Neural cell (in vitro differentiated cells): Measurements from ENCODE around the gene FOXL2. TPM values are rescaled to one million over a fixed set of nuclear protein-coding genes. Genes with fewer than 3 reads are reported as not detected.

Source experiments
- H2AFZ ChIP-seq: fragments of 200-600, 300-800 bp; sonication (generic), shearing (Covaris generic); 2 replicates; pipeline ENCODE4 v1.6.0; 2014; ENCODE audit warnings: low read depth, mild to moderate bottlenecking, antibody characterized with exemption, low read length, moderate library complexity
- H3F3A ChIP-seq: fragments of 200-600 bp; shearing (Covaris generic); 2 replicates; pipeline ENCODE4 v1.6.1; 2016; ENCODE audit warnings: mild to moderate bottlenecking, moderate library complexity, mixed read lengths, antibody characterized with exemption, low read length; ENCODE audit not compliant: insufficient read depth, poor library complexity, severe bottlenecking
- H3K27ac ChIP-seq: fragments of 200-600, 300-800 bp; sonication (generic), shearing (Covaris generic); 2 replicates; pipeline ENCODE4 v1.5.1; 2014; ENCODE audit warnings: mild to moderate bottlenecking, low read length, moderate library complexity
- H3K27me3 ChIP-seq: fragments of 300-800, 200-600 bp; sonication (generic), shearing (Covaris generic); 2 replicates; pipeline ENCODE4 v1.6.0; 2014; ENCODE audit warnings: mild to moderate bottlenecking, low read depth, low read length, moderate library complexity; ENCODE audit not compliant: insufficient read depth
- H3K36me3 ChIP-seq: fragments of 300-800, 200-600 bp; sonication (generic), shearing (Covaris generic); 2 replicates; pipeline ENCODE4 v1.5.1; 2014; ENCODE audit warnings: mild to moderate bottlenecking, antibody characterized with exemption, low read length, moderate library complexity; ENCODE audit not compliant: insufficient read depth
- H3K4me2 ChIP-seq: fragments of 300-800, 200-600 bp; sonication (generic), shearing (Covaris generic); 2 replicates; pipeline ENCODE4 v1.6.0; 2014; ENCODE audit warnings: mild to moderate bottlenecking, low read length
- H3K4me3 ChIP-seq: fragments of 300-800, 200-600 bp; sonication (generic), shearing (Covaris generic); 2 replicates; pipeline ENCODE4 v1.5.1; 2014; ENCODE audit warnings: mild to moderate bottlenecking, low read length, moderate library complexity
- H3K79me2 ChIP-seq: fragments of 200-600 bp; shearing (Covaris generic); replicated peaks from 2 replicates; pipeline ENCODE4 v1.6.0; 2014; ENCODE audit warnings: mild to moderate bottlenecking, low read length, moderate library complexity; ENCODE audit not compliant: insufficient read depth
- H3K9ac ChIP-seq: fragments of 300-800, 200-600 bp; sonication (generic), shearing (Covaris generic); 2 replicates; pipeline ENCODE4 v1.6.1; 2016; ENCODE audit warnings: mild to moderate bottlenecking, low read length, mixed read lengths
- H3K9me2 ChIP-seq: fragments of 200-600 bp; shearing (Covaris generic); 2 replicates; pipeline ENCODE4 v1.6.1; 2016; ENCODE audit warnings: mild to moderate bottlenecking, low read length, mixed read lengths; ENCODE audit not compliant: insufficient read depth
- H3K9me3 ChIP-seq: fragments of 200-600, 300-800 bp; sonication (generic), shearing (Covaris generic); 2 replicates; pipeline ENCODE4 v1.6.1; 2016; ENCODE audit warnings: mild to moderate bottlenecking, mixed run types, low read length, moderate library complexity, mixed read lengths
- H4K20me1 ChIP-seq: fragments of 200-600 bp; shearing (Covaris generic); 2 replicates; pipeline ENCODE4 v1.6.1; 2016; ENCODE audit warnings: mild to moderate bottlenecking, mixed run types; ENCODE audit not compliant: insufficient read depth
- EP300 ChIP-seq: fragments of 450-650 bp; conservative IDR thresholded peaks from 2 replicates; pipeline ENCODE4 v1.6.1; 2014; ENCODE audit warnings: antibody characterized with exemption, mild to moderate bottlenecking, moderate library complexity; ENCODE audit not compliant: poor library complexity, severe bottlenecking
- EZH2 ChIP-seq: fragments of 200-600, 300-800 bp; shearing (Covaris generic), sonication (generic); IDR thresholded peaks from 2 replicates; pipeline ENCODE4 v1.6.1; 2014; ENCODE audit warnings: antibody characterized with exemption, low read length, borderline replicate concordance, mild to moderate bottlenecking; ENCODE audit not compliant: insufficient read depth, poor library complexity, severe bottlenecking
- MXI1 ChIP-seq: fragments of 450-650 bp; conservative IDR thresholded peaks from 2 replicates; pipeline ENCODE4 v1.6.1; 2014; ENCODE audit warnings: antibody characterized with exemption, mild to moderate bottlenecking; ENCODE audit not compliant: poor library complexity, severe bottlenecking
- POLR2AphosphoS5 ChIP-seq: IDR thresholded peaks from 2 replicates; pipeline ENCODE4 v1.6.1; 2012
- RAD21 ChIP-seq: fragments of 450-650 bp; conservative IDR thresholded peaks from 2 replicates; pipeline ENCODE4 v1.6.1; 2014; ENCODE audit warnings: antibody characterized with exemption, mild to moderate bottlenecking, moderate library complexity
- SMC3 ChIP-seq: fragments of 450-650 bp; conservative IDR thresholded peaks from 2 replicates; pipeline ENCODE4 v1.6.1; 2014; ENCODE audit warnings: antibody characterized with exemption, mild to moderate bottlenecking, moderate library complexity; ENCODE audit not compliant: poor library complexity
- TAF1 ChIP-seq: IDR thresholded peaks from 2 replicates; pipeline ENCODE4 v1.6.1; 2012; ENCODE audit warnings: low read depth
- polyA plus RNA-seq: library from polyadenylated mRNA; depleted of rRNA; stranded (reverse); fragments of >200 nt; gene quantifications from 2 replicates; pipeline ENCODE4 v1.2.3, GENCODE V29; 2014
- TF ChIP-seq, protein P1 (sequence below): IDR thresholded peaks from 2 replicates; pipeline ENCODE4 v1.6.1; 2012; ENCODE audit warnings: borderline replicate concordance
- TF ChIP-seq, protein P2 (sequence below): fragments of 450-650 bp; IDR thresholded peaks from 2 replicates; pipeline ENCODE4 v1.5.1; 2014; ENCODE audit warnings: antibody characterized with exemption, mild to moderate bottlenecking, moderate library complexity; ENCODE audit not compliant: poor library complexity, severe bottlenecking

FOXL2 gene
- polyA plus RNA-seq, 1 donor from 2014 or later: not detected

DNA sequence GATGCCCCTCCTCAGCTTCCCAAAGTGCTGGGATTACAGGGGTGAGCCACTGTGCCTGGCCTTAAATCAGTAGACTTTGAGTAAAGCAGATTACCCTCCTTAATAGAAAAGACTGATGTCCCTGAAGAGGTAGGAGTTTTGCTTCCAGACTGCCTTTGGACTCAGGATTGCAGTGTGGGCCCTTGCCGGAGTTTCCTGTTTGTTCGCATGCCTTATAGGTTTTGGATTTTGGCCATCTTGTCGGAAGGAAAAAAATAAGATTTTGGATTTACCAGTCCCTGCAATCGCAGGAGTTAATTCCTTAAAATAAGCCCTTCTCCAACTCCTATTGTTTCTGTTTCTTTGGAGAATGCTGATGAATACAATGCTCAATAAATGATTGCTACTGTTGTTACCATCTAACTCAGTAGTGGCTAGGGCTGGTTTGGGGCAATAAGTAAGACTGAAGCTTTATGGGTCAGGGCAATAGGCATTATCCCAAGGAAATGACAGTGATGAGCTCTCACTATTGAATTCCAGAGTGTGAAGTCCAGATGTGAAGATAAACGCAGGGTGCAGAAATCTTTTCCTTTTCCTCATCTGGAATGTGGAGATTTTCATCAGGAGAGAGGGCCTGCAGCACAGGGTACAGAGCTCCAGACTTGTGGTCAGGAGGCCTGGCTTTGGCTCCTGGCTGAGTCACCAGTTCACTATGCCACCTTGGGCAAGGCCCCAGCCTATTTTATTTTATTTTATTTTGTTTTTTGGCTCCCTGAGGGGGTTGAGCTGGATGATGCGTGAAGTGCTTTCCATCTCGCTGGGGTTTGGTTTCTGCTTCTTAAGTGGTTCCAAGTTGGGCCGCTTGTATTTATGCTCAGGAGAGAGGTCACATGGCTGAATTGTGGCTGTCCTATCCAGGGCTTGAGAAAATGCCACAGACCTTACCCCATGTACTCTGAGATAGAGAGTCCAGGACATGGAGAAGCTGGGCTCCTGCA is 25.3 kb downstream of the FOXL2 start:
- no peaks in the 10 kb centered on the region for H3K9me2 ChIP-seq
- no peak overlapping the region for H3K27ac ChIP-seq
- TF ChIP-seq TAF1 (no peak), MXI1 (no peak), POLR2AphosphoS5 (no peak), RAD21 (no peak), SMC3 (no peak), EZH2 (no peak), EP300 (no peak)
- TF ChIP-seq, protein P1, sequence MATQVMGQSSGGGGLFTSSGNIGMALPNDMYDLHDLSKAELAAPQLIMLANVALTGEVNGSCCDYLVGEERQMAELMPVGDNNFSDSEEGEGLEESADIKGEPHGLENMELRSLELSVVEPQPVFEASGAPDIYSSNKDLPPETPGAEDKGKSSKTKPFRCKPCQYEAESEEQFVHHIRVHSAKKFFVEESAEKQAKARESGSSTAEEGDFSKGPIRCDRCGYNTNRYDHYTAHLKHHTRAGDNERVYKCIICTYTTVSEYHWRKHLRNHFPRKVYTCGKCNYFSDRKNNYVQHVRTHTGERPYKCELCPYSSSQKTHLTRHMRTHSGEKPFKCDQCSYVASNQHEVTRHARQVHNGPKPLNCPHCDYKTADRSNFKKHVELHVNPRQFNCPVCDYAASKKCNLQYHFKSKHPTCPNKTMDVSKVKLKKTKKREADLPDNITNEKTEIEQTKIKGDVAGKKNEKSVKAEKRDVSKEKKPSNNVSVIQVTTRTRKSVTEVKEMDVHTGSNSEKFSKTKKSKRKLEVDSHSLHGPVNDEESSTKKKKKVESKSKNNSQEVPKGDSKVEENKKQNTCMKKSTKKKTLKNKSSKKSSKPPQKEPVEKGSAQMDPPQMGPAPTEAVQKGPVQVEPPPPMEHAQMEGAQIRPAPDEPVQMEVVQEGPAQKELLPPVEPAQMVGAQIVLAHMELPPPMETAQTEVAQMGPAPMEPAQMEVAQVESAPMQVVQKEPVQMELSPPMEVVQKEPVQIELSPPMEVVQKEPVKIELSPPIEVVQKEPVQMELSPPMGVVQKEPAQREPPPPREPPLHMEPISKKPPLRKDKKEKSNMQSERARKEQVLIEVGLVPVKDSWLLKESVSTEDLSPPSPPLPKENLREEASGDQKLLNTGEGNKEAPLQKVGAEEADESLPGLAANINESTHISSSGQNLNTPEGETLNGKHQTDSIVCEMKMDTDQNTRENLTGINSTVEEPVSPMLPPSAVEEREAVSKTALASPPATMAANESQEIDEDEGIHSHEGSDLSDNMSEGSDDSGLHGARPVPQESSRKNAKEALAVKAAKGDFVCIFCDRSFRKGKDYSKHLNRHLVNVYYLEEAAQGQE: no peak
- TF ChIP-seq, protein P2, sequence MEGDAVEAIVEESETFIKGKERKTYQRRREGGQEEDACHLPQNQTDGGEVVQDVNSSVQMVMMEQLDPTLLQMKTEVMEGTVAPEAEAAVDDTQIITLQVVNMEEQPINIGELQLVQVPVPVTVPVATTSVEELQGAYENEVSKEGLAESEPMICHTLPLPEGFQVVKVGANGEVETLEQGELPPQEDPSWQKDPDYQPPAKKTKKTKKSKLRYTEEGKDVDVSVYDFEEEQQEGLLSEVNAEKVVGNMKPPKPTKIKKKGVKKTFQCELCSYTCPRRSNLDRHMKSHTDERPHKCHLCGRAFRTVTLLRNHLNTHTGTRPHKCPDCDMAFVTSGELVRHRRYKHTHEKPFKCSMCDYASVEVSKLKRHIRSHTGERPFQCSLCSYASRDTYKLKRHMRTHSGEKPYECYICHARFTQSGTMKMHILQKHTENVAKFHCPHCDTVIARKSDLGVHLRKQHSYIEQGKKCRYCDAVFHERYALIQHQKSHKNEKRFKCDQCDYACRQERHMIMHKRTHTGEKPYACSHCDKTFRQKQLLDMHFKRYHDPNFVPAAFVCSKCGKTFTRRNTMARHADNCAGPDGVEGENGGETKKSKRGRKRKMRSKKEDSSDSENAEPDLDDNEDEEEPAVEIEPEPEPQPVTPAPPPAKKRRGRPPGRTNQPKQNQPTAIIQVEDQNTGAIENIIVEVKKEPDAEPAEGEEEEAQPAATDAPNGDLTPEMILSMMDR: no peak
- H3K79me2 ChIP-seq: no peaks in the 10 kb centered on the region
- no peak overlapping the region for H3K4me3 ChIP-seq
- H3K9ac ChIP-seq: no peak overlapping the region
- H3F3A ChIP-seq: no peaks in the 10 kb centered on the region
- H4K20me1 ChIP-seq: no peaks in the 10 kb centered on the region
- H3K36me3 ChIP-seq: no peaks in the 10 kb centered on the region
- H3K27me3 ChIP-seq: no peaks in the 10 kb centered on the region
- H3K4me2 ChIP-seq: no peak overlapping the region
- H2AFZ ChIP-seq: no peak overlapping the region
- no peaks in the 10 kb centered on the region for H3K9me3 ChIP-seq

DNA sequence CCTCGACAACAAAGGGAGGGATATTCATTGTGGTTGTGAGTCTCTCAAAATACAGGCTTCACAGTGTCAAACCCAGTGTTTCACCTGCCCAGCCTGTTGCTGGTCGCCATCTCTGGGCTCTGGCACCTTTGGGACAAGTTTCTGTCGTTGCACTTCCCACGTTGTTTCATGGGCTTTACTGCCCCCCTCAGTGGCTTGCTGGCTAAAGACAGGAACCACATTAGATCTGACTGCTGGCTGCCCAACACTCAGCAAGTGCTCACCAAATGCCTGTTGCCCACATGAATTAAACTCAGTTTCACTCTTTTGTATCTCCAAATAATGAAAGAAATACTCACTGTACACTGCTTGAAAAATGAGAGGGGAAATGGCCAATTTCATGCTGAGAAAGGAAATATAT is 27.6 kb downstream of the FOXL2 start:
- Histone ChIP-seq H3K79me2 (no peaks in the 10 kb centered on the region), H3K9me3 (no peaks in the 10 kb centered on the region), H4K20me1 (no peaks in the 10 kb centered on the region), H3K4me3 (no peak overlapping the region), H3K27ac (no peak overlapping the region), H3K9ac (no peak overlapping the region), H3K36me3 (no peaks in the 10 kb centered on the region), H3K4me2 (no peak overlapping the region), H3F3A (no peaks in the 10 kb centered on the region), H3K27me3 (no peaks in the 10 kb centered on the region), H2AFZ (no peak overlapping the region), H3K9me2 (no peaks in the 10 kb centered on the region)
- TF ChIP-seq SMC3: no peak
- no peak for TF ChIP-seq TAF1
- TF ChIP-seq RAD21: no peak
- TF ChIP-seq, protein P2: no peak
- TF ChIP-seq, protein P1: no peak
- no peak for TF ChIP-seq MXI1
- no peak for TF ChIP-seq EZH2
- TF ChIP-seq POLR2AphosphoS5: no peak
- TF ChIP-seq EP300: no peak
